GM19468 (cell line): Measurements from ENCODE around the gene XCL1.
"Not testable (repeated sequence)": the region's sequence is repeated elsewhere in the genome, so short reads cannot be mapped to it uniquely, and the experiment has no call there.

Source experiments
- ATAC-seq: cut with Tn5 transposase; IDR thresholded peaks from one replicate; pipeline ENCODE4 v1.9.1; 2021; ENCODE audit warnings: mild to moderate bottlenecking, moderate library complexity, moderate number of reproducible peaks; ENCODE audit not compliant: unreplicated experiment; ENCODE audit errors: extremely low read depth

Gene XCL1

GRCh38 chr1:168567007-168567406 lies 9.4 kb upstream of the XCL1 start:
- no peak for ATAC-seq

- no peak for ATAC-seq
These were observed 8.8 kb upstream of the XCL1 start for GRCh38 chr1:168567568-168567967.

- ATAC-seq, result no peak
These were observed 8.1 kb upstream of the XCL1 start for GRCh38 chr1:168568346-168568745.

GRCh38 chr1:168570652-168571051 lies 5.8 kb upstream of the XCL1 start:
- ATAC-seq, result no peak

GRCh38 chr1:168572633-168573032 lies 3.8 kb upstream of the XCL1 start:
- ATAC-seq, result no peak

- not testable (repeated sequence) for ATAC-seq
These were observed 2.2 kb upstream of the XCL1 start for GRCh38 chr1:168574234-168574633.

GRCh38 chr1:168578531-168579185 lies 2.3 kb downstream of the XCL1 start:
- not testable (repeated sequence) for ATAC-seq

- ATAC-seq, result not testable (repeated sequence)
These were observed 3.9 kb downstream of the XCL1 start for GRCh38 chr1:168580290-168580689.

- not testable (repeated sequence) for ATAC-seq
These were observed 4.6 kb downstream of the XCL1 start for GRCh38 chr1:168580991-168581390.

- no peak for ATAC-seq
These were observed 5.6 kb downstream of the XCL1 start for GRCh38 chr1:168581817-168582572.

GRCh38 chr1:168582688-168583336 lies 6.4 kb downstream of the XCL1 start:
- ATAC-seq, result no peak

- ATAC-seq, result no peak
These were observed 7.2 kb downstream of the XCL1 start for GRCh38 chr1:168583571-168583970.

GRCh38 chr1:168585191-168585590 lies 8.8 kb downstream of the XCL1 start:
- no peak for ATAC-seq

GRCh38 chr1:168585937-168586336 lies 9.5 kb downstream of the XCL1 start:
- ATAC-seq, result no peak

GRCh38 chr1:168589167-168589566 lies 12.8 kb downstream of the XCL1 start:
- no peak for ATAC-seq

GRCh38 chr1:168591066-168591465 lies 14.7 kb downstream of the XCL1 start:
- no peak for ATAC-seq

- ATAC-seq, result no peak
These were observed 15.3 kb downstream of the XCL1 start for GRCh38 chr1:168591641-168592250.

GRCh38 chr1:168595403-168595802 lies 19.0 kb downstream of the XCL1 start:
- ATAC-seq, result not testable (repeated sequence)

- no peak for ATAC-seq
These were observed 21.7 kb downstream of the XCL1 start for GRCh38 chr1:168598125-168598524.

GRCh38 chr1:168598892-168599291 lies 22.5 kb downstream of the XCL1 start:
- ATAC-seq, result no peak

- no peak for ATAC-seq
These were observed 23.2 kb downstream of the XCL1 start for GRCh38 chr1:168599641-168600040.
